K562 (cell line): ENCODE results near the gene MICU1. TPM values are rescaled to one million over a fixed set of nuclear protein-coding genes. Genes with fewer than 3 reads are reported as not detected.

ENCODE experiments used
- ATAC-seq: fragments of 200-7000 bp; cut with Tn5 transposase; 3 replicates; pipeline ENCODE4 v1.9.1; 2020; ENCODE audit warnings: moderate library complexity
- BruUV-seq: library from RNA; stranded (reverse); fragments of 400-500 nt; replicated peaks from 2 replicates; lab custom pipeline; 2021; lab: Mats Ljungman, UMichigan
- CTCF ChIA-PET: fragments of 300-600 bp; formaldehyde crosslinking; extraction: SDS; loops from one replicate; lab custom pipeline; 2021; ENCODE audit warnings: low intra/inter-chr PET ratio; lab: Yijun Ruan, JAX
- POLR2A ChIA-PET: fragments of 300-600, 350-650 bp; sonication (Branson Sonifier 250); formaldehyde crosslinking; extraction: SDS; loops from one replicate; lab custom pipeline; 2021; ENCODE audit warnings: antibody characterized with exemption, inconsistent platforms; lab: Yijun Ruan, JAX
- DNase-seq, 4 experiments: peaks; one replicate each; pipeline versions ENCODE4 v3.0.0 to v3.0.0-alpha.2; 2011 to 2018; ENCODE audit warnings: low spot score in 3 of 4, mixed read lengths in 3 of 4; ENCODE audit errors: extremely low read depth in 1 of 4
- FAIRE-seq: peaks from 2 replicates; lab custom pipeline; 2011; peaks lifted over from hg19 to GRCh38; lab: Jason Lieb, UNC
- H2AFZ ChIP-seq: 2 replicates; pipeline ENCODE4 v1.6.0; 2011; ENCODE audit warnings: low read depth, low read length, control low read depth, inconsistent platforms
- H3K27ac ChIP-seq: fragments of 200-600 bp; 3 replicates; pipeline ENCODE4 v1.8.0; 2011; ENCODE audit warnings: low read depth, mild to moderate bottlenecking, control low read depth, inconsistent platforms, low read length, moderate library complexity, mixed read lengths; ENCODE audit errors: extremely low read depth
- H3K27me3 ChIP-seq, 2 experiments: fragments of 300-600 bp in 1 of 2; 2 replicates in 1 of 2; 3 replicates in 1 of 2; pipeline versions ENCODE4 v1.6.0 to v1.8.0; 2011; ENCODE audit warnings: inconsistent platforms in 2 of 2, low read length in 2 of 2, mild to moderate bottlenecking in 1 of 2, mixed read lengths in 1 of 2, moderate library complexity in 1 of 2; ENCODE audit not compliant: control insufficient read depth in 2 of 2, insufficient read depth in 2 of 2
- H3K36me3 ChIP-seq: fragments of 300-600 bp; 3 replicates; pipeline ENCODE4 v1.8.0; 2011; ENCODE audit warnings: mild to moderate bottlenecking, low read length, inconsistent platforms; ENCODE audit not compliant: control insufficient read depth, insufficient read depth
- H3K4me1 ChIP-seq, 2 experiments: fragments of 200-600 bp in 1 of 2; replicated peaks in 1 of 2; 2 replicates in 1 of 2; 3 replicates in 1 of 2; pipeline versions ENCODE4 v1.5.1 to v1.8.0; 2011; ENCODE audit warnings: inconsistent platforms in 2 of 2, low read length in 2 of 2, mild to moderate bottlenecking in 1 of 2, mixed read lengths in 1 of 2, moderate library complexity in 1 of 2; ENCODE audit not compliant: control insufficient read depth in 2 of 2, insufficient read depth in 2 of 2
- H3K4me2 ChIP-seq: 2 replicates; pipeline ENCODE4 v1.6.1; 2011; ENCODE audit warnings: low read length, control low read depth, inconsistent platforms, mixed read lengths; ENCODE audit not compliant: insufficient read depth
- H3K4me3 ChIP-seq: fragments of 200-600 bp; sonication (generic), shearing (Covaris generic); 2 replicates; pipeline ENCODE4 v1.5.1; 2016; ENCODE audit warnings: control low read depth, inconsistent platforms
- H3K79me2 ChIP-seq: fragments of 200-600 bp; 3 replicates; pipeline ENCODE4 v1.8.0; 2011; ENCODE audit warnings: low read length, inconsistent platforms; ENCODE audit not compliant: control insufficient read depth, insufficient read depth
- H3K9ac ChIP-seq, 2 experiments: 2 replicates each; pipeline versions ENCODE4 v1.6.0 to v1.6.1; 2011; ENCODE audit warnings: low read depth in 2 of 2, low read length in 2 of 2, control low read depth in 1 of 2, inconsistent platforms in 1 of 2, mild to moderate bottlenecking in 1 of 2, mixed read lengths in 1 of 2; ENCODE audit not compliant: insufficient read depth in 1 of 2
- H3K9me1 ChIP-seq: one replicate; pipeline ENCODE4 v1.6.0; 2011; ENCODE audit warnings: inconsistent platforms, mild to moderate bottlenecking, low read length, moderate library complexity; ENCODE audit not compliant: control insufficient read depth, insufficient read depth
- H3K9me3 ChIP-seq: replicated peaks from 2 replicates; pipeline ENCODE4 v1.5.1; 2011; ENCODE audit warnings: low read depth, low read length, inconsistent platforms; ENCODE audit not compliant: control insufficient read depth, insufficient read depth
- H4K20me1 ChIP-seq: replicated peaks from 2 replicates; pipeline ENCODE4 v1.6.1; 2011; ENCODE audit warnings: low read length, inconsistent platforms, mixed read lengths; ENCODE audit not compliant: control insufficient read depth, insufficient read depth
- ARID2 ChIP-seq: fragments of 450-650 bp; IDR thresholded peaks from 2 replicates; pipeline ENCODE4 v1.6.1; 2017; ENCODE audit warnings: antibody characterized with exemption, mild to moderate bottlenecking
- CSDE1 ChIP-seq, 2 experiments: fragments of 450-650 bp; IDR thresholded peaks; 2 replicates each; pipeline ENCODE4 v1.6.1; 2016; ENCODE audit warnings: mild to moderate bottlenecking in 1 of 2
- ESRRB ChIP-seq: fragments of 250-450 bp; sonication (Bioruptor Pico); IDR thresholded peaks from 2 replicates; pipeline ENCODE4 v1.5.0; 2020; ENCODE audit warnings: mild to moderate bottlenecking, moderate library complexity, borderline replicate concordance
- JUN ChIP-seq, 2 experiments: sonication (generic) in 1 of 2; formaldehyde crosslinking in 1 of 2; IDR thresholded peaks; 2 replicates each; pipeline versions ENCODE4 v1.6.1 to v1.8.0; 2012 to 2022; ENCODE audit warnings: borderline replicate concordance in 2 of 2, mild to moderate bottlenecking in 2 of 2, improper control_type of control experiment in 1 of 2, low read depth in 1 of 2, low read length in 1 of 2, missing genetic modification reagents in 1 of 2
- NFYB ChIP-seq: IDR thresholded peaks from 2 replicates; pipeline ENCODE4 v1.6.1; 2011; ENCODE audit warnings: mild to moderate bottlenecking, moderate library complexity; ENCODE audit not compliant: insufficient read length; ENCODE audit errors: extremely low read depth
- ZFX ChIP-seq: sonication (generic); formaldehyde crosslinking; IDR thresholded peaks from 2 replicates; pipeline ENCODE4 v1.8.0; 2022; ENCODE audit warnings: mild to moderate bottlenecking, missing genetic modification reagents, moderate library complexity
- ZNF644 ChIP-seq: fragments of 200-800 bp; sonication (Bioruptor generic); IDR thresholded peaks from 2 replicates; pipeline ENCODE4 v1.6.1; 2016; ENCODE audit warnings: low read depth, missing genetic modification characterization, missing compliant biosample characterization
- ZNF699 ChIP-seq: fragments of 250-450 bp; sonication (Bioruptor Pico); IDR thresholded peaks from 2 replicates; pipeline ENCODE4 v1.8.0; 2021; ENCODE audit warnings: mild to moderate bottlenecking, moderate library complexity; ENCODE audit not compliant: insufficient replicate concordance
- WGBS: fragments of 100-300 bp; shearing (Covaris generic); methylation state at CpG from one replicate; pipeline ENCODE4 v1.1.6; 2016; ENCODE audit warnings: low coverage, mixed read lengths; ENCODE audit not compliant: insufficient coverage; ENCODE audit errors: missing lambda C conversion rate; 5-methylcytosine and 5-hydroxymethylcytosine counted together
- in situ Hi-C: fragments of 300-500 bp; cut with MboI; formaldehyde crosslinking; loops from 4 replicates; pipeline ENCODE4 v1.15.0; 2018; ENCODE audit warnings: inconsistent platforms, mixed read lengths
- intact Hi-C: fragments of 100-400 bp; cut with micrococcal nuclease; formaldehyde crosslinking; loops from 2 replicates; pipeline ENCODE4 v1.14.2; 2022
- polyA plus RNA-seq, 8 experiments: library from polyadenylated mRNA; depleted of rRNA in 4 of 8; stranded (reverse) in 5 of 8; unstranded in 3 of 8; fragments of >200 nt; fragmentation: Nextera tagmentation in 2 of 8; fragmentation: Illumina TruSeq in 1 of 8; extraction: Ambion mirVana in 2 of 8; extraction: Trizol in 1 of 8; gene quantifications; 2 replicates each; pipeline versions ENCODE4 v1.2.1 to v1.2.3, GENCODE V29; 2011 to 2014; ENCODE audit warnings: inconsistent platforms in 1 of 8, missing spikeins in 1 of 8
- total RNA-seq, 7 experiments: library from RNA; depleted of rRNA in 6 of 7; stranded (reverse); fragments of >200 nt in 6 of 7; fragmentation: Illumina TruSeq in 2 of 7; extraction: Trizol in 2 of 7; gene quantifications; 2 replicates each; pipeline versions ENCODE4 v1.2.1 to v1.2.3, GENCODE V29; 2011 to 2021; ENCODE audit warnings: low replicate concordance in 1 of 7
- TF ChIP-seq, protein P1 (sequence below): fragments of 450-650 bp; IDR thresholded peaks from 2 replicates; pipeline ENCODE4 v1.6.1; 2016; ENCODE audit warnings: low read depth
- TF ChIP-seq, protein P2 (sequence below): fragments of 250-450 bp; sonication (Bioruptor Pico); IDR thresholded peaks from 2 replicates; pipeline ENCODE4 v1.4.0; 2020; ENCODE audit warnings: mild to moderate bottlenecking, moderate library complexity, borderline replicate concordance

MICU1 gene
- total and polyA plus RNA-seq, 9 of the 15 experiments (the other 6 are each of a cell fraction or from before 2014, with no cell fraction given): 29.3 to 76.8 (median 48.4) TPM

DNA sequence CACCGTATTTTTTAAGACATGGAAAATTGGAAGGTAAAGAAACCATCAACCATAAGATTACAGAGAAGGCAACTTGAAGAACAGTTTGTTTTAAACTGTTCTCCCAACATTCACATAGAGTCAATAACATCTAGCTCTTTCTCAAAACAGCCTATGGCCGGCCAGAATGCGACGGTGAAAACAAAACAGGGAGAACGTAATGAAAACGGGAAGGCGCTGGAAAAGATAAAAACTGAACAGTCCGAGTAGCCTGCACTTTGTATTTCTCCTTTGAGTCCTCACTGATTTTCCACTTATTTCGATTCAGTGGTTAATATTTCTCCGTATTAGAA lies 637 bp downstream of the MICU1 start:
- no peak for FAIRE-seq
- in situ Hi-C loops: no loop called here
- TF ChIP-seq ESRRB (CRISPR knock-in tag) (no peak), JUN (IDR thresholded peaks at IDR 0.05; ENCODE audit: borderline replicate concordance, low read depth, low read length) (0 out of 2 replicates have a peak, but pooled peaks have one; percentile 18), JUN (CRISPR knock-in tag; IDR thresholded peaks at IDR 0.05; ENCODE audit: borderline replicate concordance) (no peak), ZFX (CRISPR knock-in tag) (no peak), NFYB (no peak), ZNF699 (no peak), ARID2 (0 out of 2 replicates have a peak, but pooled peaks have one; percentile 15), CSDE1 (IDR thresholded peaks at IDR 0.05) (no peak), ZNF644 (no peak)
- TF ChIP-seq, protein P1, sequence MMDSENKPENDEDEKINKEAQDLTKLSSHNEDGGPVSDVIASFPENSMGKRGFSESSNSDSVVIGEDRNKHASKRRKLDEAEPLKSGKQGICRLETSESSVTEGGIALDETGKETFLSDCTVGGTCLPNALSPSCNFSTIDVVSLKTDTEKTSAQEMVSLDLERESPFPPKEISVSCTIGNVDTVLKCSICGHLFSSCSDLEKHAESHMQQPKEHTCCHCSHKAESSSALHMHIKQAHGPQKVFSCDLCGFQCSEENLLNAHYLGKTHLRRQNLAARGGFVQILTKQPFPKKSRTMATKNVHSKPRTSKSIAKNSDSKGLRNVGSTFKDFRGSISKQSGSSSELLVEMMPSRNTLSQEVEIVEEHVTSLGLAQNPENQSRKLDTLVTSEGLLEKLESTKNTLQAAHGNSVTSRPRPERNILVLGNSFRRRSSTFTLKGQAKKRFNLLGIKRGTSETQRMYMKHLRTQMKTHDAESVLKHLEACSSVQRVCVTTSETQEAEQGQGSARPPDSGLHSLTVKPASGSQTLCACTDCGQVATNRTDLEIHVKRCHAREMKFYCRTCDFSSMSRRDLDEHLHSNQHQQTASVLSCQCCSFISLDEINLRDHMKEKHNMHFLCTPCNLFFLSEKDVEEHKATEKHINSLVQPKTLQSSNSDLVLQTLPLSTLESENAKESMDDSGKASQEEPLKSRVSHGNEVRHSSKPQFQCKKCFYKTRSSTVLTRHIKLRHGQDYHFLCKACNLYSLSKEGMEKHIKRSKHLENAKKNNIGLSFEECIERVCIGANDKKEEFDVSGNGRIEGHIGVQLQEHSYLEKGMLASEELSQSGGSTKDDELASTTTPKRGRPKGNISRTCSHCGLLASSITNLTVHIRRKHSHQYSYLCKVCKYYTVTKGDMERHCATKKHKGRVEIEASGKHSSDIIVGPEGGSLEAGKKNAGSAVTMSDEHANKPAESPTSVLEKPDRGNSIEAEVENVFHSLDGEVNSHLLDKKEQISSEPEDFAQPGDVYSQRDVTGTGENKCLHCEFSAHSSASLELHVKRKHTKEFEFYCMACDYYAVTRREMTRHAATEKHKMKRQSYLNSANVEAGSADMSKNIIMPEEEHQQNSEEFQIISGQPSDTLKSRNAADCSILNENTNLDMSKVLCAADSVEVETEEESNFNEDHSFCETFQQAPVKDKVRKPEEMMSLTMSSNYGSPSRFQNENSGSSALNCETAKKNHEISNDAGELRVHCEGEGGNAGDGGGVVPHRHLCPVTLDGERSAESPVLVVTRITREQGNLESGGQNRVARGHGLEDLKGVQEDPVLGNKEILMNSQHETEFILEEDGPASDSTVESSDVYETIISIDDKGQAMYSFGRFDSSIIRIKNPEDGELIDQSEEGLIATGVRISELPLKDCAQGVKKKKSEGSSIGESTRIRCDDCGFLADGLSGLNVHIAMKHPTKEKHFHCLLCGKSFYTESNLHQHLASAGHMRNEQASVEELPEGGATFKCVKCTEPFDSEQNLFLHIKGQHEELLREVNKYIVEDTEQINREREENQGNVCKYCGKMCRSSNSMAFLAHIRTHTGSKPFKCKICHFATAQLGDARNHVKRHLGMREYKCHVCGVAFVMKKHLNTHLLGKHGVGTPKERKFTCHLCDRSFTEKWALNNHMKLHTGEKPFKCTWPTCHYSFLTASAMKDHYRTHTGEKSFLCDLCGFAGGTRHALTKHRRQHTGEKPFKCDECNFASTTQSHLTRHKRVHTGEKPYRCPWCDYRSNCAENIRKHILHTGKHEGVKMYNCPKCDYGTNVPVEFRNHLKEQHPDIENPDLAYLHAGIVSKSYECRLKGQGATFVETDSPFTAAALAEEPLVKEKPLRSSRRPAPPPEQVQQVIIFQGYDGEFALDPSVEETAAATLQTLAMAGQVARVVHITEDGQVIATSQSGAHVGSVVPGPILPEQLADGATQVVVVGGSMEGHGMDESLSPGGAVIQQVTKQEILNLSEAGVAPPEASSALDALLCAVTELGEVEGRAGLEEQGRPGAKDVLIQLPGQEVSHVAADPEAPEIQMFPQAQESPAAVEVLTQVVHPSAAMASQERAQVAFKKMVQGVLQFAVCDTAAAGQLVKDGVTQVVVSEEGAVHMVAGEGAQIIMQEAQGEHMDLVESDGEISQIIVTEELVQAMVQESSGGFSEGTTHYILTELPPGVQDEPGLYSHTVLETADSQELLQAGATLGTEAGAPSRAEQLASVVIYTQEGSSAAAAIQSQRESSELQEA: no peak
- TF ChIP-seq, protein P2, sequence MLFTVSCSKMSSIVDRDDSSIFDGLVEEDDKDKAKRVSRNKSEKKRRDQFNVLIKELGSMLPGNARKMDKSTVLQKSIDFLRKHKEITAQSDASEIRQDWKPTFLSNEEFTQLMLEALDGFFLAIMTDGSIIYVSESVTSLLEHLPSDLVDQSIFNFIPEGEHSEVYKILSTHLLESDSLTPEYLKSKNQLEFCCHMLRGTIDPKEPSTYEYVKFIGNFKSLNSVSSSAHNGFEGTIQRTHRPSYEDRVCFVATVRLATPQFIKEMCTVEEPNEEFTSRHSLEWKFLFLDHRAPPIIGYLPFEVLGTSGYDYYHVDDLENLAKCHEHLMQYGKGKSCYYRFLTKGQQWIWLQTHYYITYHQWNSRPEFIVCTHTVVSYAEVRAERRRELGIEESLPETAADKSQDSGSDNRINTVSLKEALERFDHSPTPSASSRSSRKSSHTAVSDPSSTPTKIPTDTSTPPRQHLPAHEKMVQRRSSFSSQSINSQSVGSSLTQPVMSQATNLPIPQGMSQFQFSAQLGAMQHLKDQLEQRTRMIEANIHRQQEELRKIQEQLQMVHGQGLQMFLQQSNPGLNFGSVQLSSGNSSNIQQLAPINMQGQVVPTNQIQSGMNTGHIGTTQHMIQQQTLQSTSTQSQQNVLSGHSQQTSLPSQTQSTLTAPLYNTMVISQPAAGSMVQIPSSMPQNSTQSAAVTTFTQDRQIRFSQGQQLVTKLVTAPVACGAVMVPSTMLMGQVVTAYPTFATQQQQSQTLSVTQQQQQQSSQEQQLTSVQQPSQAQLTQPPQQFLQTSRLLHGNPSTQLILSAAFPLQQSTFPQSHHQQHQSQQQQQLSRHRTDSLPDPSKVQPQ (CRISPR knock-in tag): no peak

More for the DNA sequence above, 637 bp downstream of the MICU1 start:
- Histone ChIP-seq H3K27me3 (no peaks in the 10 kb centered on the region), H3K4me3 (peak overlapping the region; percentile 87), H3K27ac (peak overlapping the region; percentile 80), H2AFZ (peak overlapping the region; percentile 98), H3K9me1 (no peaks in the 10 kb centered on the region), H4K20me1 (peaks cover 3% of the 10 kb centered on the region; the same call in 1 of the 2 replicates), H3K79me2 (peaks cover 42% of the 10 kb centered on the region), H3K36me3 (peaks cover 2% of the 10 kb centered on the region; the same call in 1 of the 3 replicates), H3K9me3 (no peaks in the 10 kb centered on the region), H3K9ac (peak overlapping the region; percentile 90 to 95), H3K4me1 (peaks cover 6 to 18% of the 10 kb centered on the region in 2 experiments; a peak in 3 of 5 replicates), H3K4me2 (peak overlapping the region; percentile 92)
- DNase-seq (no peak), ATAC-seq (peak; percentile 28)
- no TSS peak for BruUV-seq
- CTCF ChIA-PET: no interaction called here
- WGBS: 1% methylated on average over 10 of the region's 10 CpGs
- intact Hi-C loops: loop anchor here (5.0 kb wide), 2 partner anchors 67 to 207 kb away; partner anchors contain the start of gene MCU
- POLR2A ChIA-PET: interaction anchor here (0.6 to 4.1 kb wide), 18 partner anchors 8 to 606 kb away, joined by 3 to 32 read pairs (median 4); no protein-coding TSS in a partner anchor
